ENCODE data around the gene BDKRB1. TPM values are rescaled to one million over a fixed set of nuclear protein-coding genes. Genes with fewer than 3 reads are reported as not detected.

The BDKRB1 gene
- total RNA-seq, 2 donors from 2014 or later: 3.2 to 5.5 TPM

GRCh38 chr14:96212896-96213295, 43.1 kb upstream of the BDKRB1 start:
- Histone ChIP-seq H3K36me3 (no peaks in the 10 kb centered on the region), H3K9me3 (peaks cover 8% of the 10 kb centered on the region), H3K27ac (no peak overlapping the region), H3K4me3 (no peak overlapping the region), H3K4me1 (no peaks in the 10 kb centered on the region), H3K27me3 (no peaks in the 10 kb centered on the region), H3K9ac (ENCODE audit: low read depth in 2 of 2, low read length in 2 of 2) (no peak overlapping the region)
- no peak for DNase-seq
- TF ChIP-seq CTCF (IDR thresholded peaks at IDR 0.05): no peak
- intact Hi-C loops (cut with DNase I): no loop called here

DNA sequence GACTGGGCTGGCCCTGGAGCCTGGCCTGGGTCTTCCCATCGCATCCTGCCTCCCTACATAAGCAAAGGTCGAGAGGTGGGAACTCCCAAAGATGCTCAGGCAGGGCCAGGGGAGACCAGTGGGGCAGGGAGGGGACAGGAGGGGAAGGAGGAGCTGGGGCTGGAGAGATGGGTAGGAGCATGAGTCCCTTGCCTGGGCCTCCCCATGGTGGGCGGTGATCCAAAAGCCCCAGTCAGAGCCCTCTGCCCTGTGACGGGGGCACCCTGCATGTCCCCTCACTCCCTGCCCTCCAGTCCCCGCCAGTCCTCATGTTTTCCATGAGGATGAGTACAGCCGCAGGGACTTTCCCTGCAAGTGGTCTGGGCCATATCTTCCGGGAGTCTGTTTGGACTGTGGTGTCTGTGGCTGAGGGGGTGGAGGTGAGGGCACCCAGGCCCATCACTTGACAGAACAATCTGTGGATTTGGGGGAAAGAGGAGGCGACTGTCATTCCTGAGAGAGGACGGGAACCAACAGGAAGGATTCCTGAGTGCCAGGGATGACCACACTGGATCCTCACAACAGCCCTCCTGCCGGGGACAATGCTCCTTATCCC, 42.0 kb upstream of the BDKRB1 start:
- no peak for DNase-seq
- no peak for TF ChIP-seq CTCF (IDR thresholded peaks at IDR 0.05)
- Histone ChIP-seq H3K9me3 (peaks cover 8% of the 10 kb centered on the region), H3K27ac (no peak overlapping the region), H3K4me1 (no peaks in the 10 kb centered on the region), H3K27me3 (no peaks in the 10 kb centered on the region), H3K36me3 (no peaks in the 10 kb centered on the region), H3K9ac (ENCODE audit: low read depth in 2 of 2, low read length in 2 of 2) (no peak overlapping the region), H3K4me3 (no peak overlapping the region)
- intact Hi-C loops (cut with DNase I): no loop called here

DNA sequence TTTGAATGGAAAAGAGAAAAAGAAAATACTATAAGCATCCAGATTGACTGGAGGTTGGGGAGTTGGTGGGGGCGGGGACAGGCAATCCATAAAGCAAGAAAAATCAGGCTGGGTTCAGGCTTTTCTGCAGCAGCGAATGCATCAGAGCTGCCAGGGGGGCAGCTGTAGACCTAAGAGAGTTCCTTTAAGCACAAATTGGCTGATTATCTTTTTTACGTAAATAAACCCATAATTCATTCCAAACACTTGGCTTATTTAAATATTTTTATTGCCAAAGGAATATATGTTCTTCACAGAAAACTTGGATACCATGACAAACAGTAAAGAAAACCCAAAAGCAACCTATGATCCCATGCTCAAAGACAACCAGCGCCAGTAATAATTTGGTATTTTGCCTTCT, 41.2 kb upstream of the BDKRB1 start:
- no peak for TF ChIP-seq CTCF (IDR thresholded peaks at IDR 0.05)
- intact Hi-C loops (cut with DNase I): no loop called here
- DNase-seq: no peak
- H3K27me3 ChIP-seq: no peaks in the 10 kb centered on the region
- H3K4me3 ChIP-seq: no peak overlapping the region
- H3K27ac ChIP-seq: no peak overlapping the region
- H3K9ac ChIP-seq (ENCODE audit: low read depth in 2 of 2, low read length in 2 of 2): no peak overlapping the region
- no peaks in the 10 kb centered on the region for H3K36me3 ChIP-seq
- no peaks in the 10 kb centered on the region for H3K4me1 ChIP-seq
- peaks cover 8% of the 10 kb centered on the region for H3K9me3 ChIP-seq

- no peaks in the 10 kb centered on the region for H3K4me1 ChIP-seq
- H3K9me3 ChIP-seq: peaks cover 8% of the 10 kb centered on the region
- no peak overlapping the region for H3K27ac ChIP-seq
- no peak overlapping the region for H3K9ac ChIP-seq (ENCODE audit: low read depth in 2 of 2, low read length in 2 of 2)
- TF ChIP-seq CTCF (IDR thresholded peaks at IDR 0.05): no peak
- H3K4me3 ChIP-seq: no peak overlapping the region
- intact Hi-C loops (cut with DNase I): no loop called here
- no peaks in the 10 kb centered on the region for H3K36me3 ChIP-seq
- DNase-seq: no peak
- H3K27me3 ChIP-seq: no peaks in the 10 kb centered on the region
Observed at GRCh38 chr14:96215452-96216244, 40.4 kb upstream of the BDKRB1 start.

DNA sequence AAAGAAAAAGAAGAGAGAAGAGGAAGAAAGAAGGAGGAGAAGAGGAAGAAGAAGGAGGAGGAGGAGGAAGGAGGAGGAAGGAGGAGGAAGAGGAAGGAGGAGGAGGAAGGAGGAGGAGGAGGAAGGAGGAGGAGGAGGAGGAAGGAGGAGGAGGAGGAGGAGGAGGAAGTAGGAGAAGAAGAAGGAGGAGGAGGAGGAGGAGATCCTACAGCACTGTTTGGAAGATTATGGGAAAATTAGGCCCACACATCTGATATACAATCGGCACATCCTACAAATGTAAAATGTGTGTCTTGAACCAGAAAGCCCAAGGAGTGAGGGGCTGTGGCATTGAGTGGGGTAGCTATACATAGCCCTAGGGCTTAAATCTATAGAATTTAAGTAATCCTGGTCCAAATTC, 39.4 kb upstream of the BDKRB1 start:
- Histone ChIP-seq H3K4me3 (no peak overlapping the region), H3K36me3 (no peaks in the 10 kb centered on the region), H3K9ac (ENCODE audit: low read depth in 2 of 2, low read length in 2 of 2) (no peak overlapping the region), H3K4me1 (no peaks in the 10 kb centered on the region), H3K9me3 (peaks cover 8% of the 10 kb centered on the region), H3K27me3 (no peaks in the 10 kb centered on the region), H3K27ac (no peak overlapping the region)
- DNase-seq: no peak
- intact Hi-C loops (cut with DNase I): no loop called here
- no peak for TF ChIP-seq CTCF (IDR thresholded peaks at IDR 0.05)
